LNCAP (cell line): ENCODE data around the gene RRAS2.

ENCODE experiments used
- CTCF ChIP-seq: fragments of 450-650 bp; IDR thresholded peaks from 2 replicates; pipeline ENCODE4 v1.5.1; 2017; ENCODE audit warnings: mild to moderate bottlenecking

Gene RRAS2

GRCh38 chr11:14308897-14309387, 50.0 kb downstream of the RRAS2 start:
- TF ChIP-seq CTCF = peak; percentile 6; the same call in 1 of the 2 replicates

- TF ChIP-seq CTCF = peak; percentile 74
Measured at GRCh38 chr11:14308114-14308896, 50.7 kb downstream of the RRAS2 start.

GRCh38 chr11:14306481-14306880, 52.5 kb downstream of the RRAS2 start:
- no peak for TF ChIP-seq CTCF

- no peak for TF ChIP-seq CTCF
Measured at GRCh38 chr11:14305649-14306048, 53.3 kb downstream of the RRAS2 start.

- TF ChIP-seq CTCF = no peak
Measured at GRCh38 chr11:14304601-14305000, 54.4 kb downstream of the RRAS2 start.

GRCh38 chr11:14300661-14301304, 58.2 kb downstream of the RRAS2 start:
- TF ChIP-seq CTCF = peak; percentile 80

- no peak for TF ChIP-seq CTCF
Measured at GRCh38 chr11:14299921-14300320, 59.1 kb downstream of the RRAS2 start.
